Measurements from ENCODE around the gene PPP1CC. TPM values are rescaled to one million over a fixed set of nuclear protein-coding genes. Genes with fewer than 3 reads are reported as not detected.

The PPP1CC gene
- total and polyA plus RNA-seq, 2 of the 4 experiments (the other 2 are of a cell fraction): 71.0 to 126 TPM

DNA sequence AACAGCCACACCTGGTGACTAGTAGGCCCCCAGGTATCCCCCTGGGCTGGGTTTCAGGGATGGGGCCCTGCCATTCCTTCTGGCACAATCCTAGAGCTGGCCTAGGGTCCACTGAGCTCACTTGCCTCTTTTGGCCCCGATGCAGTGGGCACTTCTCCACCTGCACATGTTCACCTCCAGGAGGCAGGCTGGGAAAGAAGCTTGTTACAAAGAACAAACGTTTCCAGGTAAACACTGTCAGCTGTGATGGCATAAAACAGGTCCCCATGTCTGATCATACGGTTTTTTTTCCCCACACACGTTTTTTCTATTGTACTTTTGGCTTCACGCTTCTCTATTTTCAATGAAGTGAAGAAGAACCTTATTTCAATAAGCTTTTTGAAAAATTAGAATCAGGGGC, 37.9 kb downstream of the PPP1CC start:
- POLR2A ChIA-PET (ENCODE audit: unreplicated experiment): no interaction called here

More for the DNA sequence above, 37.9 kb downstream of the PPP1CC start:
- no peak overlapping the region for H2AFZ ChIP-seq (replicated peaks; ENCODE audit: low read length, poor library complexity)
- no peak overlapping the region for H2BK20ac ChIP-seq (ENCODE audit: low read depth, low read length)
- dilution Hi-C loops (cut with HindIII; ENCODE audit: low sequenced_read_pairs, unreplicated experiment) (no loop called here), in situ Hi-C loops (cut with MboI; ENCODE audit: low sequenced_read_pairs) (no loop called here), intact Hi-C loops (cut with micrococcal nuclease) (no loop called here)
- no peak overlapping the region for H3K4me2 ChIP-seq (ENCODE audit: low read depth, low read length)
- no CpG with 5 or more reads among the region's 5 CpGs for WGBS, 2 experiments (ENCODE audit: extremely low coverage in 2 of 2, insufficient read length in 1 of 2)
- ATAC-seq (ENCODE audit: low read depth): no peak
- H3K27me3 ChIP-seq (ENCODE audit: control insufficient read depth, insufficient read depth, low read length): no peaks in the 10 kb centered on the region
- H3K18ac ChIP-seq (ENCODE audit: low read depth, low read length): no peak overlapping the region
- H2AK9ac ChIP-seq (replicated peaks; ENCODE audit: low read depth, low read length, poor library complexity): no peak overlapping the region
- no peak overlapping the region for H4K5ac ChIP-seq (ENCODE audit: low read depth, low read length)
- no peak overlapping the region for H3K4ac ChIP-seq (ENCODE audit: low read depth, low read length)
- H2AK5ac ChIP-seq (ENCODE audit: low read depth, low read length): no peak overlapping the region
- CTCF ChIA-PET: no interaction called here
- no peak overlapping the region for H4K91ac ChIP-seq (ENCODE audit: insufficient read depth, low read depth, low read length)
- H3K4me3 ChIP-seq (ENCODE audit: insufficient read depth, low read depth, low read length): no peak overlapping the region
- TF ChIP-seq, protein P1, sequence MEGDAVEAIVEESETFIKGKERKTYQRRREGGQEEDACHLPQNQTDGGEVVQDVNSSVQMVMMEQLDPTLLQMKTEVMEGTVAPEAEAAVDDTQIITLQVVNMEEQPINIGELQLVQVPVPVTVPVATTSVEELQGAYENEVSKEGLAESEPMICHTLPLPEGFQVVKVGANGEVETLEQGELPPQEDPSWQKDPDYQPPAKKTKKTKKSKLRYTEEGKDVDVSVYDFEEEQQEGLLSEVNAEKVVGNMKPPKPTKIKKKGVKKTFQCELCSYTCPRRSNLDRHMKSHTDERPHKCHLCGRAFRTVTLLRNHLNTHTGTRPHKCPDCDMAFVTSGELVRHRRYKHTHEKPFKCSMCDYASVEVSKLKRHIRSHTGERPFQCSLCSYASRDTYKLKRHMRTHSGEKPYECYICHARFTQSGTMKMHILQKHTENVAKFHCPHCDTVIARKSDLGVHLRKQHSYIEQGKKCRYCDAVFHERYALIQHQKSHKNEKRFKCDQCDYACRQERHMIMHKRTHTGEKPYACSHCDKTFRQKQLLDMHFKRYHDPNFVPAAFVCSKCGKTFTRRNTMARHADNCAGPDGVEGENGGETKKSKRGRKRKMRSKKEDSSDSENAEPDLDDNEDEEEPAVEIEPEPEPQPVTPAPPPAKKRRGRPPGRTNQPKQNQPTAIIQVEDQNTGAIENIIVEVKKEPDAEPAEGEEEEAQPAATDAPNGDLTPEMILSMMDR (conservative IDR thresholded peaks at IDR 0.05; ENCODE audit: low read depth, low read length): no peak
- TF ChIP-seq POLR2A (IDR thresholded peaks at IDR 0.05; ENCODE audit: low read depth, low read length): no peak
- TF ChIP-seq, protein P2, sequence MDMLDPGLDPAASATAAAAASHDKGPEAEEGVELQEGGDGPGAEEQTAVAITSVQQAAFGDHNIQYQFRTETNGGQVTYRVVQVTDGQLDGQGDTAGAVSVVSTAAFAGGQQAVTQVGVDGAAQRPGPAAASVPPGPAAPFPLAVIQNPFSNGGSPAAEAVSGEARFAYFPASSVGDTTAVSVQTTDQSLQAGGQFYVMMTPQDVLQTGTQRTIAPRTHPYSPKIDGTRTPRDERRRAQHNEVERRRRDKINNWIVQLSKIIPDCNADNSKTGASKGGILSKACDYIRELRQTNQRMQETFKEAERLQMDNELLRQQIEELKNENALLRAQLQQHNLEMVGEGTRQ (IDR thresholded peaks at IDR 0.05; ENCODE audit: low read depth, low read length): no peak
- TF ChIP-seq MAZ (IDR thresholded peaks at IDR 0.05; ENCODE audit: borderline replicate concordance, low read depth, low read length): no peak
- no peak for TF ChIP-seq RCOR1 (IDR thresholded peaks at IDR 0.05; ENCODE audit: insufficient replicate concordance, low read length)
- no peak for TF ChIP-seq RFX5 (IDR thresholded peaks at IDR 0.05; ENCODE audit: low read depth, low read length)
- no peak for TF ChIP-seq NFE2L2 (IDR thresholded peaks at IDR 0.05; ENCODE audit: low read depth, low read length)
- TF ChIP-seq CEBPB (IDR thresholded peaks at IDR 0.05; ENCODE audit: low read depth, low read length): no peak
- TF ChIP-seq BHLHE40 (IDR thresholded peaks at IDR 0.05; ENCODE audit: low read depth, low read length): no peak
- TF ChIP-seq, protein P3, sequence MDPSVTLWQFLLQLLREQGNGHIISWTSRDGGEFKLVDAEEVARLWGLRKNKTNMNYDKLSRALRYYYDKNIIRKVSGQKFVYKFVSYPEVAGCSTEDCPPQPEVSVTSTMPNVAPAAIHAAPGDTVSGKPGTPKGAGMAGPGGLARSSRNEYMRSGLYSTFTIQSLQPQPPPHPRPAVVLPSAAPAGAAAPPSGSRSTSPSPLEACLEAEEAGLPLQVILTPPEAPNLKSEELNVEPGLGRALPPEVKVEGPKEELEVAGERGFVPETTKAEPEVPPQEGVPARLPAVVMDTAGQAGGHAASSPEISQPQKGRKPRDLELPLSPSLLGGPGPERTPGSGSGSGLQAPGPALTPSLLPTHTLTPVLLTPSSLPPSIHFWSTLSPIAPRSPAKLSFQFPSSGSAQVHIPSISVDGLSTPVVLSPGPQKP (IDR thresholded peaks at IDR 0.05; ENCODE audit: borderline replicate concordance, low read depth, low read length): no peak
- no peak for TF ChIP-seq CHD1 (IDR thresholded peaks at IDR 0.05; ENCODE audit: low read depth, low read length)
- no peak for TF ChIP-seq MAFK (IDR thresholded peaks at IDR 0.05; ENCODE audit: low read depth, low read length)
- no peak for TF ChIP-seq SMC3 (IDR thresholded peaks at IDR 0.05; ENCODE audit: low read depth, low read length)
- no peak for TF ChIP-seq MXI1 (IDR thresholded peaks at IDR 0.05; ENCODE audit: borderline replicate concordance, low read depth, low read length)
- no peaks in the 10 kb centered on the region for H3K9me1 ChIP-seq (ENCODE audit: insufficient read depth, low read length)
- H3K4me1 ChIP-seq (ENCODE audit: control insufficient read depth, insufficient read depth, low read length): no peaks in the 10 kb centered on the region; the same call in 1 of the 2 replicates
- no peak overlapping the region for H3K23ac ChIP-seq (ENCODE audit: low read depth, low read length)
- no peaks in the 10 kb centered on the region for H4K20me1 ChIP-seq (ENCODE audit: insufficient read depth, low read length)
- H4K8ac ChIP-seq (ENCODE audit: low read depth in 2 of 2, low read length in 2 of 2): no peak overlapping the region
- no peaks in the 10 kb centered on the region for H3K79me1 ChIP-seq (ENCODE audit: low read depth in 1 of 2, low read length in 2 of 2)
- BruUV-seq (replicated peaks): no TSS peak
- no peak overlapping the region for H3K14ac ChIP-seq (replicated peaks; ENCODE audit: low read depth, low read length)
- no peak overlapping the region for H2BK15ac ChIP-seq (ENCODE audit: low read depth, low read length)
- no peak overlapping the region for H3K27ac ChIP-seq (ENCODE audit: insufficient read depth, low read length)
- no peak overlapping the region for H3K9ac ChIP-seq (ENCODE audit: low read depth, low read length)
- no peak overlapping the region for H3K56ac ChIP-seq (ENCODE audit: extremely low read depth, insufficient read depth, low read length)
- no peaks in the 10 kb centered on the region for H3K36me3 ChIP-seq (ENCODE audit: control insufficient read depth, insufficient read depth, low read length)
- H3K9me3 ChIP-seq (ENCODE audit: control insufficient read depth, insufficient read depth, low read length): no peaks in the 10 kb centered on the region
- no peak overlapping the region for H2BK5ac ChIP-seq (ENCODE audit: low read depth, low read length, poor library complexity, severe bottlenecking)
- DNase-seq: no peak
- H2BK120ac ChIP-seq (ENCODE audit: low read depth, low read length): no peak overlapping the region
